Measurements from ENCODE around the gene ZNF141. TPM values are rescaled to one million over a fixed set of nuclear protein-coding genes. Genes with fewer than 3 reads are reported as not detected.

ZNF141 gene
- total RNA-seq, 1 experiment from 2014 or later: not detected

DNA sequence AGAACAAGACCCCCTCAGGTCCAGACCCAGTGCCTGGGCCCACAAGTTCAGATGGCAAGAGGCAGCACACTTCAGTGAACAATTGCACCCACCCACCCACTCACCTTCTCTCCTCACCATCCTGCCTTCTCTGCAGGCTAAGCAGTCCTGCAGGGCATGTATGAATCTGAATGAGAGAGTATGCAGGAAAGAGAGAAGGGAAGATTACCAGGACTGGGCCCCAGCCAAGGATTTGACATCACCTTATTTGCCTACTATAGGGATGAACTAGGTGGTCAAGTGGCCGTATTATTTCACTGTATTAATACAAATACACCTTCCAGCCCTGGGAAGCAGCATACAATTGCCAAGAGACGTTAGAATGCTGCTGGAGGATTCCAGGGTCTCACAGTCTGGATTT, 2.1 kb upstream of the ZNF141 start:
- no peak for TF ChIP-seq TCF7L2 (IDR thresholded peaks at IDR 0.05; ENCODE audit: low read depth, low read length)
- TF ChIP-seq, protein P1, sequence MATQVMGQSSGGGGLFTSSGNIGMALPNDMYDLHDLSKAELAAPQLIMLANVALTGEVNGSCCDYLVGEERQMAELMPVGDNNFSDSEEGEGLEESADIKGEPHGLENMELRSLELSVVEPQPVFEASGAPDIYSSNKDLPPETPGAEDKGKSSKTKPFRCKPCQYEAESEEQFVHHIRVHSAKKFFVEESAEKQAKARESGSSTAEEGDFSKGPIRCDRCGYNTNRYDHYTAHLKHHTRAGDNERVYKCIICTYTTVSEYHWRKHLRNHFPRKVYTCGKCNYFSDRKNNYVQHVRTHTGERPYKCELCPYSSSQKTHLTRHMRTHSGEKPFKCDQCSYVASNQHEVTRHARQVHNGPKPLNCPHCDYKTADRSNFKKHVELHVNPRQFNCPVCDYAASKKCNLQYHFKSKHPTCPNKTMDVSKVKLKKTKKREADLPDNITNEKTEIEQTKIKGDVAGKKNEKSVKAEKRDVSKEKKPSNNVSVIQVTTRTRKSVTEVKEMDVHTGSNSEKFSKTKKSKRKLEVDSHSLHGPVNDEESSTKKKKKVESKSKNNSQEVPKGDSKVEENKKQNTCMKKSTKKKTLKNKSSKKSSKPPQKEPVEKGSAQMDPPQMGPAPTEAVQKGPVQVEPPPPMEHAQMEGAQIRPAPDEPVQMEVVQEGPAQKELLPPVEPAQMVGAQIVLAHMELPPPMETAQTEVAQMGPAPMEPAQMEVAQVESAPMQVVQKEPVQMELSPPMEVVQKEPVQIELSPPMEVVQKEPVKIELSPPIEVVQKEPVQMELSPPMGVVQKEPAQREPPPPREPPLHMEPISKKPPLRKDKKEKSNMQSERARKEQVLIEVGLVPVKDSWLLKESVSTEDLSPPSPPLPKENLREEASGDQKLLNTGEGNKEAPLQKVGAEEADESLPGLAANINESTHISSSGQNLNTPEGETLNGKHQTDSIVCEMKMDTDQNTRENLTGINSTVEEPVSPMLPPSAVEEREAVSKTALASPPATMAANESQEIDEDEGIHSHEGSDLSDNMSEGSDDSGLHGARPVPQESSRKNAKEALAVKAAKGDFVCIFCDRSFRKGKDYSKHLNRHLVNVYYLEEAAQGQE (IDR thresholded peaks at IDR 0.05; ENCODE audit: insufficient read depth in 1 of 2, low read depth in 2 of 2, low read length in 1 of 2): no peak
- TF ChIP-seq POLR2AphosphoS5 (IDR thresholded peaks at IDR 0.05; ENCODE audit: low read depth, low read length): no peak
- TF ChIP-seq, protein P2, sequence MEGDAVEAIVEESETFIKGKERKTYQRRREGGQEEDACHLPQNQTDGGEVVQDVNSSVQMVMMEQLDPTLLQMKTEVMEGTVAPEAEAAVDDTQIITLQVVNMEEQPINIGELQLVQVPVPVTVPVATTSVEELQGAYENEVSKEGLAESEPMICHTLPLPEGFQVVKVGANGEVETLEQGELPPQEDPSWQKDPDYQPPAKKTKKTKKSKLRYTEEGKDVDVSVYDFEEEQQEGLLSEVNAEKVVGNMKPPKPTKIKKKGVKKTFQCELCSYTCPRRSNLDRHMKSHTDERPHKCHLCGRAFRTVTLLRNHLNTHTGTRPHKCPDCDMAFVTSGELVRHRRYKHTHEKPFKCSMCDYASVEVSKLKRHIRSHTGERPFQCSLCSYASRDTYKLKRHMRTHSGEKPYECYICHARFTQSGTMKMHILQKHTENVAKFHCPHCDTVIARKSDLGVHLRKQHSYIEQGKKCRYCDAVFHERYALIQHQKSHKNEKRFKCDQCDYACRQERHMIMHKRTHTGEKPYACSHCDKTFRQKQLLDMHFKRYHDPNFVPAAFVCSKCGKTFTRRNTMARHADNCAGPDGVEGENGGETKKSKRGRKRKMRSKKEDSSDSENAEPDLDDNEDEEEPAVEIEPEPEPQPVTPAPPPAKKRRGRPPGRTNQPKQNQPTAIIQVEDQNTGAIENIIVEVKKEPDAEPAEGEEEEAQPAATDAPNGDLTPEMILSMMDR (IDR thresholded peaks at IDR 0.05): no peak
- no peak for TF ChIP-seq SIN3A (IDR thresholded peaks at IDR 0.05; ENCODE audit: borderline replicate concordance, insufficient read depth, low read depth, low read length)
- BruUV-seq (replicated peaks): no TSS peak
- Histone ChIP-seq H3K27ac (ENCODE audit: low read length) (no peak overlapping the region), H3K4me3 (ENCODE audit: low read depth in 2 of 2, low read length in 2 of 2) (no peak overlapping the region), H3K9me3 (ENCODE audit: control insufficient read depth, insufficient read depth, low read depth, low read length) (no peaks in the 10 kb centered on the region), H3K27me3 (ENCODE audit: control insufficient read depth, insufficient read depth, low read length) (no peaks in the 10 kb centered on the region), H3K36me3 (ENCODE audit: control insufficient read depth, insufficient read depth, low read length) (no peaks in the 10 kb centered on the region), H3K4me1 (ENCODE audit: control insufficient read depth, insufficient read depth, low read length) (no peaks in the 10 kb centered on the region)
- intact Hi-C loops (cut with micrococcal nuclease; ENCODE audit: unreplicated experiment) (no loop called here), in situ Hi-C loops (cut with HindIII; ENCODE audit: low pct_unique_long_range_greater_than_20kb, low sequenced_read_pairs) (no loop called here)
- POLR2A ChIA-PET: no interaction called here
- CTCF ChIA-PET: no interaction called here
- ATAC-seq: no peak
- DNase-seq (ENCODE audit: low read depth, low spot score): no peak

DNA sequence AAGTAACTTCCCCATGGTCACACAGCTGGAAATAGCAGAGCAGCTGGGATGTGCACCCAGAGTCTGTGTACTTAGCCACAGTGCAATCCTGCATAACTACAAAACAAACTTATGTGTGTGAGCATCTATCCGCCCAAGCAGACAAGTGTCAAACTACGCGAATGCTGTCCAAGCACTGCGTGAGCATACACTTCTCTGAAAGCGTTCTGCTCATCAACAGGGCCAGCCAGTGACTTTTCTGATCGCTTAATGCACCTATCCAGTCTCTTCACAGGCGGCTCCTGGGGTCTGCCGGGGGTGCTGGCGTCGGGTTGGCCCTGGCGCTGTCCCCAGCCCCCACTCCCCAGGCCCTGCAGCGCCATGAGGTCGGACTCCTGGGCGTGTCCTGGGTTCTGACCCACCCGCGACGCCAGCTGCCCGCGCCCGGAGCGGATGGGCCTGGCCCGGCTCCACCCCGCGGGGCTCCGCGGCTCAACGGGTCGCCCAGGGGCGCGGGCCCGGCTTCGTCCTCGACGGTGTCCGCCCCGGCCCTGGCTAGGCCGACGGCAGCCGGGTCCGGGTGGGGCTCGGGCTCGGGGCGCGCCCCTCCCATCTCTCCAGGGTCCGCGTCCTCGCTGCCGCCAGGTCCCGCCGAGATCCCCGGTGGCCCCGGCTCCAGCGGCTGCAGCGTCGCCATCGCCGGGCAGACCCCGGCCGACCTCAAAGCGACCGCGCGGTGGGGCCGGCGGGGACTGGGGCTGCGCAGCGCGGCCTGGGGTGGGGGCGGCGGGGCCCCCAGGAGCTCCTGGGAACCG, 1.3 kb upstream of the ZNF141 start:
- ATAC-seq (no peak), DNase-seq (ENCODE audit: low read depth, low spot score) (no peak)
- no peak for TF ChIP-seq SIN3A (IDR thresholded peaks at IDR 0.05; ENCODE audit: borderline replicate concordance, insufficient read depth, low read depth, low read length)
- TF ChIP-seq, protein P1 (IDR thresholded peaks at IDR 0.05; ENCODE audit: insufficient read depth in 1 of 2, low read depth in 2 of 2, low read length in 1 of 2): no peak
- no peak for TF ChIP-seq TCF7L2 (IDR thresholded peaks at IDR 0.05; ENCODE audit: low read depth, low read length)
- TF ChIP-seq, protein P2 (IDR thresholded peaks at IDR 0.05): no peak
- TF ChIP-seq POLR2AphosphoS5 (IDR thresholded peaks at IDR 0.05; ENCODE audit: low read depth, low read length): no peak
- no TSS peak for BruUV-seq (replicated peaks)
- CTCF ChIA-PET: no interaction called here
- Histone ChIP-seq H3K36me3 (ENCODE audit: control insufficient read depth, insufficient read depth, low read length) (no peaks in the 10 kb centered on the region), H3K9me3 (ENCODE audit: control insufficient read depth, insufficient read depth, low read depth, low read length) (no peaks in the 10 kb centered on the region), H3K4me1 (ENCODE audit: control insufficient read depth, insufficient read depth, low read length) (no peaks in the 10 kb centered on the region), H3K27ac (ENCODE audit: low read length) (no peak overlapping the region), H3K4me3 (ENCODE audit: low read depth in 2 of 2, low read length in 2 of 2) (peak overlapping the region in 1 of 2 experiments; percentile 28; a peak in 1 of 4 replicates), H3K27me3 (ENCODE audit: control insufficient read depth, insufficient read depth, low read length) (no peaks in the 10 kb centered on the region)
- intact Hi-C loops (cut with micrococcal nuclease; ENCODE audit: unreplicated experiment): no loop called here
- POLR2A ChIA-PET: no interaction called here
- in situ Hi-C loops (cut with HindIII; ENCODE audit: low pct_unique_long_range_greater_than_20kb, low sequenced_read_pairs): no loop called here
